Measurements from ENCODE around the gene ISOC2.
"Not testable (repeated sequence)": the region's sequence is repeated elsewhere in the genome, so short reads cannot be mapped to it uniquely, and the experiment has no call there.

ISOC2 gene, protein sequence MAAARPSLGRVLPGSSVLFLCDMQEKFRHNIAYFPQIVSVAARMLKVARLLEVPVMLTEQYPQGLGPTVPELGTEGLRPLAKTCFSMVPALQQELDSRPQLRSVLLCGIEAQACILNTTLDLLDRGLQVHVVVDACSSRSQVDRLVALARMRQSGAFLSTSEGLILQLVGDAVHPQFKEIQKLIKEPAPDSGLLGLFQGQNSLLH

DNA sequence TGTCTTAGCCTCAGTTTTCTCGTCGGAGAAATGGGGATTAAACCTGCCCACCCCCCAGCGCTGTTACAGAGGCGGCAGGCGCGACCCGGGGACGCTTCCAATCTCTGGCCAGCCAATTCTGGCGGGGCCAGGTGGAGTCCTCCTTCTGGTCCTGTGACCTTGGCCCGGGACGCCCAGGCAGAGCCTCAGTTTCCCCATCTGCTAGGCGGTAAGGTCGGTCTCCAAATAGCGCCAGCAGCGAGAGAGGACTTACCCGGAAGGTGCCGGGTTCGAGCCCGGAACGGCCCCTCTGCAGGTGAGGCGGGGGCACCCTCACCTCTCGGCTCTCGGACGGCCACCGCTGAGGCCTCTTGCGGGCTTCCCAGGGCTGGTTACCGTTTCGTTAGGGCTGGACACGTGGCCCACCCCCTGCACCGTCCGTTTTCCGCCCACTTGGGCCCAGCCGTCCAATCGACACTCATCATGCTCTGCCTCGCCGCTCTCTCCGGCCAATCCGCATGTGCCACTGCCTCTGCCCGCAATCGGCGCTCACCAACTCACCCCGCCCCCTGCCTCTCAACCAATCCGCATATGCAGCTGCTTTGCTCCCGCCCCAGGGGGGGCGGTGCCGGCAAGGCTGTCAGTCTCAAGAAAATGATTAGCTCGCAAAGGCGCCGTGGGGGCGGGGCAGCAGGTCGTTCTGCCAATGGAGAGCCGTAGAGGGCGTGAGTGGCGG, at the start of gene ISOC2:
TSS of gene ISOC2 (minus strand) at position 384 of the 715 bp plus-strand sequence. CDS start 5,156 bp downstream, outside the sequence.
- peak; percentile 87 for DNase-seq

DNA sequence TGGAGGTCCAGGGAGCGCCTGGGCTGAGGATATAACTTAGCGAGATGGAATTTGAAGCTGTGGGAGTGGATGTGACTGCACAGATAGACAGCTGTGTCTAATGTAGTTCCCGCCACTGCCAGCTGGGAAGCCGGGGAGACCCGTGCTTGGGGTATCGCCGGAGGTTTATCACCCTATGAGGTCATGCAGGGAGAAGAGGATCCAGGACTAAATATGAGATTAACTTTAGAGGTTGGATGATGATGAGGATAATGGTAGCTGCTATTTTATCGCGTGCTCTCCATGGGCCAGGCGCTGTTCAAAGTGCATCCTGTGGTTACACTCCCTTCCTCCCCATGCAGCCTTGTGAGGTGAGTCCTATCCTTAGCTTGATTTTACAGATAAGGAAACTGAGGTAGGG, 46.7 kb upstream of the ISOC2 start:
- no peak for DNase-seq

DNA sequence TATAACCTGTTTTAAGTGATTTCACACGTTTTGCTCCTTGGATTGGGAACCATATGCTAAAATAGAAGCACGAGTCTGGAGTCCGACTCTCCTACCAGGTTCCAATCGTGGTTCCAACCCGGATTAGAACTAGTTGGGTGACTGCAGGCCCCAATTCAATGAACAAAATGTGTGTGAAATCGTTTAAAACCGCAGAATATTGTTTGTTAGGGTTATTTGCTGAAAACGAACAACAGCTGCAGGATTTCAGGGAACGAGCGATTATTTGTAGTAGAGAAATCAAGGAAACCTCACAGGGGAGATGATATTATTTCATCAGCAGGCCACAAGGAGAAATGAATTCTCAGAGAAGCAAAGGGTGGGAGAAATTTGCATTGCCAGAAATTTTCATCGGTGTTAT, 43.5 kb upstream of the ISOC2 start:
- no peak for DNase-seq

DNA sequence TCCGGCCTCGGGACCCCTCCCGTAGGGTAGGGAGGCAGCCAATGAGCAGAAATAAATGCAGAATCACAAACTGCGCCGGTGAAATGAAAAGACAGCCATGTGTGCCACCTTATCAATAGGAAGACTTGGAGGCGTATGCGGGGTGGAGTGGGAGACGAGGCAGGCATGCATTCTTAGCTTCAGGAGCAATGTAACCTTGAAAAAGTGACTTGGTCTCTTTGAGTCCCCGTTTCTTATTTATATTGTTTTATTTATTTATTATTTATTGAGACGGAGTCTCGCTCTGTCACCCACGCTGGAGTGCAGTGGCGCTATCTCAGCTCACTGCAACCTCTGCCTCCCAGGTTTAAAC, 42.8 kb upstream of the ISOC2 start:
- no peak for DNase-seq

DNA sequence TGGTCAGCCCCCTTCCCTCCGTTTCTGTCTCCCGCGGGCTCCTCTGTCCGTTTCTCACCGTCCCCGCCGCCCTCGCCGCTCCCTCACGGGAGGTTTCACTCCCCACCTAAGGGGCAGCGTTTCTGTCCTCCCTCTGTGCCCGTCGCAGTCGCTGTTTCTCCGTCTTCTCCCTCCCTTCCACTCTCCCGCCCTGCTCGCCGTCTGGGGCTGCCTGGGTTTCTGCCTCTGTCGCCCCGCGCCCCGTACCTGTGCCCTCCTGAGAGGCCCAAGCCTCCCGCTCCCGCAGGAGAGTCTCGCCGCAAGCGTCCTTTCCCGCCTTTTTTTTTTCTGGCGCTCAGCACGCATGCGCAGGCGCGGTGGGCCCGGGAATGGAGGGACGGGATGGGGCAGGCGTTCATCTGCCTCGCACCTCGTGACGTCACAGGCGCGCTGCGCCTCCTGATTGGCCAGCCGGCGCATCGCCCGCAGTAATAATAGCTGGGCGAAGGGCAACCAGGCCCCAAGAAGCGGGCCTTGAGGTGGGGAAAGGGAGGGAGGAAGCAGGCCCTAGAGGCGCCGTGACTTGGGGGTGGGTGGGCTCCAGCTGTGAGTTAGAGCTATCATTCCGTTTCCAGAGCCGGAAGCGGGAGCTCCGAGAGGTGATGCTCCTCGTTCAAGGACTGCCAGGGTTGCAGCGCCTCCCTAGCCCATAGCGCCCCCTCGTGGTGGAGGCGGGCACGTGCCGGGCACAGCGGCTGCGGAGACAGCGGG, 42.2 kb upstream of the ISOC2 start:
- no peak for DNase-seq

DNA sequence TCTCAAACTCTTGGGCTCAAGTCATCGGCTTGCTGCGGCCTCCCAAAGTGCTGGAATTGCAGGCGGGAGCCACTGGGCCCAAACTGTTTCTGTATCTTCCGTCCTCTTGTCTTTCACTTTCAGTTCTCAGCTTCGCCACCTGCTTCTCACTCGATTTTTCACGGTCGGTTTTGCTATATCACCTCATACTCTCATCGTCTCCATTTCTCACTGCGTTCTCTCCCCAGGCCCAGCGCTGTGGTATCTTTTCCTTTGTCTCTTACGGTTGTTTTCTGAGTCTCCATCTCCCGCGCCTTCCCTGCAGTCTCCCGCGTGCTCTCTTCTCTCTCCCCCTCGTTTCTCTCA, 41.7 kb upstream of the ISOC2 start:
- no peak for DNase-seq

DNA sequence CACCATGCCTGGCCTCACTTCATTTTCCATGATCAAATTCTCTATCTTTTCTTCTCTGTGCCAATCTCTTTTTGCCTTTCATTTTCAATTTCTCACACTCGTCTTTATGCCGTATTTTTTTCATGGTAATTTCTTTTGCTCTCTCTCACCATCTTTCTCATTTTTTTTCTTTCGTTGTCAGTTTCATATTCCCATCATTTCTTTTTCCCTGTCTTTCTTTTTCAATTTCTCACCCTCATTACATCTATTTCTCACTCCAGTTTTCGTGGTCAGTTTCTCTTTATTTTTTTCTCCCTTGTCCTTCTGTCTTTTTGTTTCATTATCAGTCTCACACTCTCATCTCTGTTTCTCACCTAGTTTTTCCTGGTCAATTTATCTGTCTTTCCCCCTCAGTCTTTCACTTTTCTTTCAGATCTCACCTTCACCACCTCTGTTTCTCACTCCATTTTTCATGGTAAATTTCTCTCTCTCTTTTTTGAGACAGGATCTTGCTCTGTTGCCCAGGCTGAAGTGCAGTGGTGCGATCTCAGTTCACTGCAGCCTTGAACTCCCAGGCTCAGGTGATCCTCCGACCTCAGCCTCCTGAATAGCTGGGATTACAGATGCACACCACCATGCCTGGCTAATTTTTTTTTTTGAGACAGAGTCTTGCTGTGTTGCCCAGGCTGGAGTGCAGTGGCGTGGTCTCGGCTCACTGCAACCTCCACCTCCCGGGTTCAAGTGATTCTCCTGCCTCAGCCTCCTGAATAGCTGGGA, 40.9 kb upstream of the ISOC2 start:
- no peak for DNase-seq

DNA sequence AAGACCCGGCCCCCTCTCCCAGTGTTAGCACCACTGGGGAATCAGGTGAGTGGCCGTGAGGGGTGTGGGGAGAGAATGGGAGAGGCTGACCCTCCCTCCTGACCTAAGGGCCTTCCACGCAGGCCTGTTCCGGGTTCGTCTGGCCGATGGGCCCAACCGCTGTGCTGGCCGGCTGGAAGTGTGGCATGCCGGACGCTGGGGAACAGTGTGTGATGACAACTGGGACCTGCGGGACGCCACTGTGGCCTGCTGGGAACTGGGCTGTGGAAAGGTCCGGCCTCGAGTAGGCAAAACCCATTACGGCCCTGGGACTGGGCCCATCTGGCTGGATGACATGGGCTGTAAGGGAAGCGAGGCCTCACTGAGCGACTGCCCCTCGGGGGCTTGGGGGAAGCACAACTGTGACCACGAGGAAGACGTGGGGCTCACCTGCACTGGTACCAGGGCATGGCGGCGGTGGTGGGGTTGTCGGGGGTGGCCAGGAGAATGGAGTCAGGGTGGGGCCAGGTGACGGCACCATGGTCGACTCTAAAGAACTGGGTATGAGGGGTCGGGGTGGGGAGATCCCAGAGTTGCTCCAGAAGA, 39.0 kb upstream of the ISOC2 start:
- no peak for DNase-seq

DNA sequence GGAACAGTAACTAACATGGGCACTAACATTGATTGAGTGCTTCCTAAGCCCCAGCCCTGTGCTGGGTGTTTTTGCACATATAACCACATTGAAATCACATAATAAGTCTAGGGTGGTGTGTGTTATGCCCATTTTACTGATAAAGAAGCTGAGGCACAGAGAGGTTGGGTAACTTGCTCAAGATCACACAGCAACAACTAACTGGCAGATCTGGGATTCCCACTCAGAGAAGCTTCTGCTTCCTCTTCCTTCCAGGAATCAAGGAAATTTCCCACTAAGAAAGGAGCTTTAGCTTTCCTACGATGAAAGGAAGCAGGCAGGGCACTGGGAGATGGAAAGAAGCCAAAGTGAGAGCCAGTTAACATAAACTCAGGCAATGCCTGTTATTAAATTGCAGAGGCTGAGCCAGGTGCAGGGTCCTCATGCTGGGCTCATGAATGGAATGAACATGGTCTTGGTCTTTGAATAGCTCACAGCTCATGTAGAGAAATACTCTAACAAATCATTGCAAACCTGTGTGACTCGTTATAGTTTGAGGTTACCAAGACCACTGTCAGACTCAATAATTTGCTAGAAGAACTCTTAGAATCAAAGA, 36.9 kb upstream of the ISOC2 start:
- no peak for DNase-seq

DNA sequence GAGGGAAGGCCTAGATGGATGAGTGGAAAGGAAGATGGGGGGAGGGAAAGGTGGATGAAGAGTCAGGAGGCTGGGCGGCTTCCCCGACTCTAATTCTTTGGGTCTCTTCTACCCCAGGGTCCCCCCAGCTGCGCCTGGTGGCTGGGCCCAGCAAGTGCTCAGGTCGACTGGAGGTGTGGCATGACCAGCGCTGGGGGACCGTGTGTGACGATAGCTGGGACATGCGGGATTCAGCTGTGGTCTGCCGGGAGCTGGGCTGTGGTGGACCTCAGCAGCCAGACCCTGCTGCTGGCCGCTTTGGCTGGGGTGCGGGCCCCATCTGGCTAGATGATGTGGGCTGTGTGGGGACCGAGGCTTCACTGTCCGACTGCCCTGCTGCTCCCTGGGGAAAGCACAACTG, 36.3 kb upstream of the ISOC2 start:
- no peak for DNase-seq

DNA sequence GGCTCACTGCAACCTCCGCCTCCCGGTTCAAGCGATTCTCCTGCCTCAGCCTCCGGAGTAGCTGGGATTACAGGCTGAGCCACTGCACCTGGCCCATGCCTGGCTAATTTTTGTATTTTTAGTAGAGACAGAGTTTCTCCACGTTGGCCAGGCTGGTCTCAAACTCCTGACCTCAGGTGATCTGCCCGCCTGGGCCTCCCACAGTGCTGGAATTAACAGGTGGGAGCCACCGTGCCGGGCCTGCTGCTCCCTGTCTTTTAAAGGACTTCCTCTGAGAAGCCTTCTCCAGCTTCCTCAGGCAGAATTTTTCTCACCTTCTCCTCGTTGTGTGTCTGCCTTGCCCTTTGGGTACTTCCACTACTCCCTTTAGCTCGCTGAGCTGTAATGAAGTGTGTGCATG, 35.4 kb upstream of the ISOC2 start:
- not testable (repeated sequence) for DNase-seq

DNA sequence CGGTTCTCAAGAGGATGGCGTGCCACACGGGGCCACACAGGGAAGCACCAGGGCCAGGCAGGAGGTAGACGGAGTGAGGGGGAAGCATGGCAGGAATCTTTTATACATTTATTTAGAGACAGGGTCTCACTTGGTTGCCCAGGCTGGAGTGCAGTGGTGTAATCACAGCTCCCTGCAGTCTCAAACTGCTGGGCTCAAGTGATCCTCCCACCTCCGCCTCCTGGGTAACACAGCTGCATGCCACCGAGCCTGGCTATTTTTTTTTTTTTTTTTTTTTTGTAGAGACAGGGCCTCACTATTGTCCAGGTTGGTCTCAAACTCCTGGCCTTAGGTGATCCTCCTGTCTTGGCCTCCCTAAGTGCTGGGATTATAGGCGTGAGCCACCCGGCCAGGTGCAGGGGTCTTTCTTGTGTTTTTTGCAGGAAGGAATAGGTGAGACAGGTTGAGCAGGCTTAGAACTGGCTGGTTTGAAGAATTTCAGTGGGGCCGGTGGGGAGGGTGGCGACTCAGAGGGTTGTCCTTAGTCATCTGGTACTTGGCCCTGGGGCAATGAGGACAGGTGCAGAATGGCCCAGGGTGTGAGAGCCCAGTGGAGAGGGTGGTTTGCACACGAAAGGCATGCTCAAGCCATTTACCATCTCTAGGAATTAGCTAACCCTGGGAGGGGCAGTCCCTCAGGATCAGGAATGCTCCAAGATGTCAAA, 34.4 kb upstream of the ISOC2 start:
- DNase-seq = no peak

DNA sequence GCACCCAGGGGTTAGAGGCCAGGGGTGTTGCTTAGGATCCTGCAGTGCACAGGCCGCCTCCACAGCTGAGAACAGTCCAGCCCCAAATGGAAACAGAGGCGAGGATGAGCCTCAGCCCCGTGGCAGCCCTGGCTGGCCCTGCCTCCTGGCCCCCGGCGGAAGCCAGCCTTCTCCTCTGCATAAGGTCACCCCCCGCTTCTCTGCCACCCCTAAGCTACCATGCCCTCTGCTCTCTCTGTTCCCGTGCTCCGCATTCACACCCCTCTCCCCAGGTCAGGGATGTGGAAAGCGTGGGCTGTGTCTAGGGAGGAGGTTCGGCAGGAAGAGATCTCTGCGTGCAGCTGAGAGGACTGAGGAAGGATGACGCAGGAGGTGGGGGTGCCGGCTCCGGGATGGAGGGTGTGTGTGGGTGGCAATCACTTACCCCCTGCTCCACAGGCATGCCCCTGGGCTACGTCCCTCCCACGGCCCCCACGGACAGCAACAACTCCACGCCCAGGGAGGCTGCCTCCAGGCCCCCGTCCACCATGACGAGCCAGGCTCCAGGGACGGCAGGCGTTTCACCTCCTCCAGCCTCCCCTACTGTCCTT, 32.8 kb upstream of the ISOC2 start:
- DNase-seq = no peak

DNA sequence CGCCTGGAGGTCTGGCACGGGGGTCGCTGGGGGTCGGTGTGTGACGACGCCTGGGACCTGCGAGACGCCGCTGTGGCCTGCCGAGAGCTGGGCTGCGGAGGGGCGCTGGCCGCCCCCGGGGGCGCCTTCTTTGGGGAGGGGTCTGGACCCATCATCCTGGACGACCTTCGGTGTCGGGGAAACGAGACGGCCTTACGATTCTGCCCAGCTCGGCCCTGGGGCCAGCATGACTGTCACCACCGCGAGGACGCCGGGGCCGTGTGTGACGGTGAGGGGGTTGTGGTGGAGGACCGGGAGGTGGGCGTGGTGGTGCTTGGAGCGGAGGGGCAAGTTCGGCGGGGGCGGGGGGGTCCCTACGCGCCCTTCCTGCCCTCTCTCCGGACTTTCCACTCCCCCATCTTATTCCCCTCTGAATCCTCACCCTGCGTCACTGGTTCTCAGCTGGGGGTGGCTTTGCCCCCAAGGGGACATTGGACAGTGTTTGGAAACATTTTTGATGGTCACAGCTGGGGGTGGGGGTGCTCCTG, 32.3 kb upstream of the ISOC2 start:
- no peak for DNase-seq

DNA sequence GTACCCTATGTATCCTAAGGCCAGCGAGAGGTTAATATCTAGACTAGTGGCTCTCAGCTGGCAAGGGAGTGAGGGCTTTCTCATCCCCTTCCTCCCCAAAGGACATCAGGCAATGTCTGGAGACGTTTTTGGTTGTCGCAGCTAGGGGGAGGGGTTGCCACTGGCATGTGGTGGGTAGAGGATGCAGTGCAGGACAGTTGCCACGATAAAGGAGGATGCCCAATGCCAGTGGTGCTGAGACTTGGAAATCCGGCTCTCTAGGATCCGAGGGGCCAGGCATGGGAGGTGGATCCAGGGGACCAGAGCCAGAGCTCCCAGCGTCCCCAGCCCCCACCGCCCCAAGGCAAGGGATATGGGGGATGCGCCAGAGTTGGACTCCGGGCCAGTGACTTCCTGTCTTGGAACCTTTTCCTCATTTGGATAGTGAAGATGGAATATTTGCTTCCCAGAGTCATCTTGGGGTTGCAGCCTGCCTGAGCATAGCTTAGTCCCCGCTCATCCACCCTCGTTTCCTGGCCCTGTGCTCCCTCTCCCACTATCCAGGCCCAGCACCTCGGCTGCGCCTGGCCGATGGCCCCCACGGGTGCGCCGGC, 31.7 kb upstream of the ISOC2 start:
- no peak for DNase-seq

DNA sequence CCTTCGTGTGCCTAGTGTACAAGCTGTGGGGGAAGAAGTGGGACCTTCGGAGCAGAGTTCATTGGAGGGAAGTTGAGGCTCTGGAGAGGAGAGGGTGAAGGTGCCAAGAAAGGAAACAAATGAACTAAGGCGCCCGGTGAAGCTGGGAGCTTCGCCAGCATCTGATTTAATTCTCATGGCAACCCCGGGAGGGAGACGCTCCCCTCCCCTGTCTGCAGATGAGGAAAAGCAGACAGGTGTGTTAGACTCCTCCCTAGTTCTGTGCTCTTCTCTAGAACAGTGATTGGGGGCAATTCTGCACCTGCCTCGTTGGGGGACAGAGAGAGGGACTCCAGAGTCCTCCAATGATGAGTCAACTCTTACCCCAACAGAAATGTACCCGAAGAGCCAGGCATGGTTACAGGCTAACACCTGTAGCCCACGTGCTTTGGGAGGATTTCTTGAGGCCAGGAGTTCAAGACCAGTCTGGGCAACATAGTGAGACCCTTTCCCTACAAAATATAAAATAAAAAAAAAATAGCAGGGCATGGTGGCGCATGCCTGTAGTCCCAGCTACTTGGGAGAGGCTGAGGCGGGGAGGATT, 31.0 kb upstream of the ISOC2 start:
- DNase-seq = no peak

DNA sequence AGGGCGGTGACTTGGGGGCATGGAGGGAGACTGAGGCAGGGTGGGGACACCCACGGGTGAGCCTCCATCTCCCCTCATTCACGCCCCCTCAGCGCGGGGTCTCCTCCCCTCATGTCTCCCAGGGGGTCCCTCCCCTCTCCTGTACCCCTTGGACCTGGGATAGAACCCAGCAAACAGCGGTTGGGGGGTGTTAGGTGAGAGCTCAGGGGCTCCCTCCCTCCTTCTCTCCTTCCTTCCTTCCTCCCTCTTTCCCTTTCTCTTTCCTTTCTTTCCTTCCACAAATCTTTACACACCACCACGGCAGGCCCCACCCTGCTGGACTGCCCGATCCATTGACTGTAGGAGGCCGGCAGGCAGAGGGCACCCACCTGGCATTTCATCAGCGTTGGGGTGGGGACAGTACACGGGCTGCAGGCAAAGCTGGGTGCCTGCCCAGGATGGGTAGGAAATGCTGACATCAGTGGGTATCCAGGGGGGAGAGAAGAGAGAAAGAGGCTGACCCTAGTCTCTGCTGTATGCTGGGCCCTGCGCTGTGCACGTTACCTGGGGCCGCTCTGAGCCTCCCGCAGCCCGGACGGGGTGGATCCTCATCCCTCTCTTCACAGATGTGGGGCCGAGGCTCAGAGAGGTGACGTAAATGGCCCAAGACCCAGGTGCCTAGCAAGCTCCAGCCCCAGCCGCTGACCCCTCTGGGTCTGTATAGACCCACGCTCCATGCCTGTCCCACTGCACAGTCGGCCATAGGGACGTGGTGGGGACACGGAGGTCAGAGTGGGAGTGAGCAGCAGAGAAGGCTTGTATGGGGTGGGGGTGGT, 30.3 kb upstream of the ISOC2 start:
- DNase-seq = no peak

DNA sequence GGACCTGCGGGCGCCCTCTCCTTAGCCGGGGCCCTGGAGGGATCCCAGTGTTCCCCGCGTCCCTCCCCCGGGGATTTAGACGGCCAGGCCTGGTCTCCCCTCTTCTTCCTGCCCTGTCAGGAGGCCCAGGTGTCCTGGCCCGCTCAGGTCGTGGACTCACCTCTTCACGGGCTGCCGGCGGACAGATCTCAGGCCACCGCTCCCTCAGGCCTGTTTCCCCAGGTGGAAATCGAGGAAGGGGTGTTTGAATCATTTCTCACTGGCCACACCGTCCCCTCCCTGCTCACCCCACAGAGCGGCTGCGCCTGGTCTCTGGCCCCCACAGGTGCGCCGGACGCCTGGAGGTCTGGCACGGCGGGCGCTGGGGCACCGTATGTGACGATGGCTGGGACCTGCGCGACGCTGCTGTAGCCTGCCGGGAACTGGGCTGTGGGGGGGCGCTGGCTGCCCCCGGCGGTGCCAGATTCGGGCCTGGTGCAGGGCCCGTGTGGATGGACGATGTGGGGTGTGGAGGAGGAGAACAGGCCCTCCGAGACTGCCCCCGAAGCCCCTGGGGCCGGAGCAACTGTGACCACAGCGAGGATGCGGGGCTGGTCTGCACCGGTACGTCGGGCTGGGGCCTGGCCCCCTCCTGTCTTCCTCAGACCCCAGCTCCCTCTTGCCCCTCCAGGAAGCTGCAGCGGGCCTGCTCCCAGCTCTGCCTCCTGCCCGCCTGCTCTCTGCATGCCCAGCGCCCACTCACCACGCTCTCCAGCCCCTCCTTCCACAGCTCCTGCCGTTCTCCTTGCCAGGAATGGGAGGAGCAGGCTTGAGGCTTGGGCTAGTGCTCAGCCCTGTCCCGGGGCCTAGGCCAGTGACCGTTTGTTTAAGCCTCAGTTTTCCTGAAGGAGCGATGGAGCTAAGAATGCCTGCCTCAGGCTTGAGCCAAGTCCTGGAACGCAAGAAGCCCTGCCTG, 29.3 kb upstream of the ISOC2 start:
- DNase-seq = no peak
